ENCODE measurements around the gene PON3.

GRCh38 chr7:95373323-95373722 is 22.9 kb downstream of the PON3 start:
- TF ChIP-seq POLR2A (IDR thresholded peaks at IDR 0.05) (no peak), CTCF (IDR thresholded peaks at IDR 0.05) (no peak)
